ENCODE data around the gene NPAS2.

The NPAS2 gene

DNA sequence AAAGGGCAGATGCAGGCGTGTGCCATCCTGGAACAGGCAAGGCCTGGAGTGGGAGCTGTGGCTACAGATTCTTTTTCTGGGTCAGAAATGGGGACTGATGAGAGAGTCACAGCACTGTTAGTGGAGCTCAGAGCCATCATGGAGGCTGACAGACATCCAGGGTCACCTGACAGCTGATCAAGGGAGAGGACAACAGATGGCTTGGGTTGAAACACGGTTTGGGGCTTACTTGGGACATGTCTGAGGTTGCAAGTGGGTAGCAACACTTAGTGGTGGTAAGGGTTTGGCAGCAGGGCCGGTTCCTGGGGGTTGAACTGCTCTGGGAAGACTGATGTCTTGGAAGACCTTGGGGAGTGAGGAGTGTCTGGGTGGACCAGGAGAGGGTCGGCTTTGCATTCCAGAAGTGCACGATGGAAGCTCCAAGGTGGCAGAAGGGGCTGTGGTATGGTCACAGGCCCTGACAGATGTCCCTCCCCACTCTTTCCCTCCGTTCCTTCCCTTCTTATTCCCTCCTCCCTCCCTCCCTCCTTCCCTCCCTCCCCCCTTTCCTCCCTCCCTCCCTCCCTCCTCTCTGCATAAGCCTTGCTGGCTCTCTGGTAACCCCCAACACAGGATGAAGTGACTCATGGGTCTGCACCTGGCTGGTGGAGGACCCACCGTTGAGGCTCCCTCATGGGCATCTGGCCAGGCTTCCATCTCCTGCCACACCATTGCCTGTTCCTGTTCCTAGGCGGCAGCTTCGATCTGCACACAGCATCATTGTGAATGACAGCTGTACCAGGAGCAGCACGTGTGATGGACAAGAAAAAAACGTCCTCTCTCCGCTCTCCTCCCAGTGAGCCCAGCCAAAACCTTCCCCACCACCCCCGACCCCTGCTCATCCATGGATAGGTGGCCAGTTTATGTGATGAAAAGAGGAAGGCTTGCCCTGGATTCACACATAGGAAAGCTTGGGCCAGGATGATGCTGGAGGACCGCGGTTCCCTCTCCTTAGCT lies 118.4 kb downstream of the NPAS2 start:
- in situ Hi-C loops (cut with MboI; ENCODE audit: low sequenced_read_pairs): no loop called here

DNA sequence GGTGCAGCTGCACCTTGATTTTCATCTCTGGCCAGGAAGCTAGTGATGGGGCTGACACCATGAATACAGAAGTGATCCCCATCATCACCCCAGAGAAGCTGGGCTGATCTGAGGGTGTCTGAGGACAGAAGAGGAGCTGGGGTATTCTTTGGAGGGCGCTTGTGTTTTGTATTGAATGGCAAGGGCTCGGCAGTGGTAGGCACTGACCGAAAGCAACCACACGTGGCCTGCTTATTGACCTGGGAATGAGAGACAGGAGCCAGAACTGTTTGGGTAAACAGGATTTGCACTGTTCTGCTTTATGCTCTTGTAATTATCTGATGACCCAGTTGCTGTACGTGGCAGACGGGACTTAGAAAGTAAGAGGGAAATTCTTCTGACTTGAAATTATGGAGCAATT lies 119.5 kb downstream of the NPAS2 start:
- in situ Hi-C loops (cut with MboI; ENCODE audit: low sequenced_read_pairs): no loop called here

DNA sequence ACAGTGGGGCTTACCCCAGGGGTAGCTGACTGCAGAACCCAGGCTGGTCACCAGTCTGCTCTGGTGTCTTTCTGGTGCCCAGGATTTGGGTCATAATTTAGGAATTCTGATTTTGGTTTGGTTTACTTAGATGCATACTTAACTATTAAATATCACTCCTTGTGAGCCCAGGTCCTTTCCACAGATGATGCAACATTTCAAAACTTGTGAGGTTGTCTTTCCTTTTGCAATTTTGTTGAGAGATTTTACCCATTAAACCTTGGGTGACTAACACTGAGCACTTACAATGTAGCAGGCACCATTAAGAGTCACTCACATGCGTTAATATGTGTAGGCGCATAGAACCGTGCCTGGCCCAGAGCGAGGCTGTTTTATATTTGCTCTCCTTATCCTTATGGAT lies 120.3 kb downstream of the NPAS2 start:
- in situ Hi-C loops (cut with MboI; ENCODE audit: low sequenced_read_pairs): no loop called here

- in situ Hi-C loops (cut with MboI; ENCODE audit: low sequenced_read_pairs): no loop called here
Observed at GRCh38 chr2:100940766-100941645, 121.1 kb downstream of the NPAS2 start.

DNA sequence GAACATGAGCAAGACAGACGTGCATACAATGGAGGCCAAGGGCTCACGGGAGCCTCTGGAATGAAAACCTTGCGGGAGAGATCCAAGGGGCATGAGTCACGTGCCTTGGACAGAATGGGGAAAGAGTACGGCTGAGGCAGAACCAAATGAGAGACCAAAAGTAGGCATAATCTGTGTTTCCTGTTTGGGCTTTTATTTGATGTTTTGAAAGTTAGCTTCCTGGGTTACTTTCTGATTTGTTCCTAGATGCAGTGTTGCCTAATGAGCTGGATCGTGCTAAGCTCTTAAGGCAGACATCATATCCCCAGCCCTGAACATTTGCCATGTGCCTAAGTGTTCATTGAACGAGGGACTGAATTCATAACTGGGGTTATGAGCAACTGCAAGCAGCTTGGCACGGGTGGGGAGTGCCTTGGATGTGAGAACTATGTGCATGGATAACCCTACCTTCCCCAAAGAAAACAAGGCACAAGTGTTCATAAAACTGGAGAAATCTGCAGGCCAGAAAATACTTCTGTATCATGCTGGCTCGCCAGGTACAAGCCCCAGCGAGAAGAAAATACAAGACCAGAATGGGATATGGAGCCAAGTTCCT lies 121.8 kb downstream of the NPAS2 start:
- in situ Hi-C loops (cut with MboI; ENCODE audit: low sequenced_read_pairs): no loop called here

GRCh38 chr2:100944617-100945432 lies 124.9 kb downstream of the NPAS2 start:
- in situ Hi-C loops (cut with MboI; ENCODE audit: low sequenced_read_pairs): no loop called here

DNA sequence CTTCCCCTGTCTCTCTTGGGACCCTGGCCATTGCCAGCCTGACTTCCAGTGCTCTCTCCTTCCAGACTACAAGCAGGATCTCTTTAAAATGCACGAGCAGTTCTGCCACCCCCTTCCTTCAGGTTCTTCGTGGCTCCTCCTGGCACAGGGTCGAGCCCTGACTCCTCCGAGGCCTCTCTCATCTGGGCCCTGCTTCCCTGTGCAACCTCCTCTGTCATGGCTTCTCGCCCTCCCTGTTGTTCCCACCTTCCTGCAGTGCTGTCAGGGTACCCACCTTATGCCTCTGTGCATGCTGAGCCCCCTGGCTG lies 125.4 kb downstream of the NPAS2 start:
- in situ Hi-C loops (cut with MboI; ENCODE audit: low sequenced_read_pairs): no loop called here

DNA sequence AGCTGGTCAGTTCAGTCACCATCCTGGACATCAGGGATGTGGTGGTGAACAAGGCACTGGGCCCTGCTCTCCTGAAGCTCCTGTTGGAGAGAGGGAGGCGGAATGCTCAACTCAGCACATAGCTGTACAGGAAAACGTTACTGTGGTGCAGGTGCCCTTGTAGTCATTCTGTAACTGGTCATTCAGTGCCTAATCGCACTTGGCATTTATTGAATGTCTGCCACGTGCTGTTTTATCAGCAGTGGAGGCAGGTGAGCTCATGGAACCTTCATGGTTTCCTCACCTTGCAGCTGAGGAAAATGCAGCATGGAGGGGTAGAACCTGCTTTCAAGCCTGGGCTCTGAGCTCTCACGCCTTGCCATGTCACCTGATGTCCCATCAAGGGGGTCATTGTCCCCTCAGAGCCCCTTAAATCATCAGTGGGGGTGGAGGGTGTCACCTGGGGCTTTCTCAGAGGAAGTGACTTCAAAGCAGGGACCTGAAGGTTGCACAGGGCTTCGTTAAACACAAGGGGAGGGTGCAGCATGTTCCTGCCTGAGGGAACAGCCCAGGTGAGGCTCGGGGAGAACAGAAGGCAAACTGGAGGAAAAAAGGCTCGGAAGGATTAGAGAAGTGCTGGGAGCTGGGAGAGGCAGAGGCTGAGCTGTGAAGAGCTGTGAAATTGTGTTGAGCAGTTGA lies 126.1 kb downstream of the NPAS2 start:
- in situ Hi-C loops (cut with MboI; ENCODE audit: low sequenced_read_pairs): no loop called here

DNA sequence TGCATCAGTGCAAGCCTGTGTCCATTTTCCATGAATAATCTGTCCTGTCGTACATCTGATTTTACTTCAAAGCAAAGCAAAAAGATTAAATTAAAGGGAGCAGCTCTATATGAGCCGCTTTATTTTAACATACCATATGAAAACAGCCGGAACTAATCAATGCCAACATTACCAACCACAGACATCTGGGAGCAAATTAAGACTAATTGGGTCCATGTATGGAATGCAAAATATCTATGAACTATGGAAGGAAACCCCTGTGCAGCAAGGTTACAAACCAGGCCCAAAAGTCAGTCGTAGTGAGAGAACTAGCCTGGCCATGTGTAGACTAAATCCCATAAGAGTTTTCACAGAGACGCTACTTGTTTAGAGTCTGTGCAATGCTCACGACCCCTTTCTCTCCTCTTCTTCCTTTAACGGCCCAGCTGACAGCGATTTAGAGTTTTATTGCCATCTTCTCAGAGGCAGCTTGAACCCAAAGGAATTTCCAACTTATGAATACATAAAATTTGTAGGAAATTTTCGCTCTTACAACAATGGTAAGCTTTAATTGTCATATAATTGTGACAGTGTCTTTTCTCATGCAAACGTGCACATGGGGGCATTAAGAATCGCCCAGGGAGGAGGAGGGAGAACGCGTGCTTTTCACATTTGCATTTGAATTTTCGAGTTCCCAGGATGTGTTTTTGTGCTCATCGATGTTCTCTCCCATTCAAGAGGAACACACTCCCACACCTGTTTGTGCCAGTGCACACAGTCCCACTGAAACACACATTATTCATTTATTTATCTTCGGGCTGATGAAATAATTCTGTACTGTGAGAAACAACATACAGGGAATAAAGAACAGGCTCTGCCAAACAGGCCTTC lies 129.2 kb downstream of the NPAS2 start:
- in situ Hi-C loops (cut with MboI; ENCODE audit: low sequenced_read_pairs): no loop called here

DNA sequence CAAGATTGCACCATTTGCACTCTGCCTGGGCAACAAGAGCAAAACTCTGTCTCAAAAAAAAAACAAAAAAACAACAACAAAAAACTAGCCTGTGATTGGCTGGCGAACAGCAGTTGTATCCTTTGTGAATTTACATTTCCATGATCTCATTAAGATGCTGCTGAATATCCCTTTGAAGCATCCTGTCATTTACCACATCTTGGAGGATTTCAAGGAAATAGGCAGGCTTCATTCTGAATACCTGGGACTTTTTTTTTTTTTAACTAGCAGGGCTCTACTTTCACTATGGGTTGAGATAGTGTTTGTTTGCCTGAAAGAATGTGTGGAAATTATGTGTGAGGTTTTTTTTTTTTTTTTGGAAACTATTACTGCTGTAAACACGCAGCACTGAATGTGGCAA lies 132.6 kb downstream of the NPAS2 start:
- in situ Hi-C loops (cut with MboI; ENCODE audit: low sequenced_read_pairs): no loop called here

DNA sequence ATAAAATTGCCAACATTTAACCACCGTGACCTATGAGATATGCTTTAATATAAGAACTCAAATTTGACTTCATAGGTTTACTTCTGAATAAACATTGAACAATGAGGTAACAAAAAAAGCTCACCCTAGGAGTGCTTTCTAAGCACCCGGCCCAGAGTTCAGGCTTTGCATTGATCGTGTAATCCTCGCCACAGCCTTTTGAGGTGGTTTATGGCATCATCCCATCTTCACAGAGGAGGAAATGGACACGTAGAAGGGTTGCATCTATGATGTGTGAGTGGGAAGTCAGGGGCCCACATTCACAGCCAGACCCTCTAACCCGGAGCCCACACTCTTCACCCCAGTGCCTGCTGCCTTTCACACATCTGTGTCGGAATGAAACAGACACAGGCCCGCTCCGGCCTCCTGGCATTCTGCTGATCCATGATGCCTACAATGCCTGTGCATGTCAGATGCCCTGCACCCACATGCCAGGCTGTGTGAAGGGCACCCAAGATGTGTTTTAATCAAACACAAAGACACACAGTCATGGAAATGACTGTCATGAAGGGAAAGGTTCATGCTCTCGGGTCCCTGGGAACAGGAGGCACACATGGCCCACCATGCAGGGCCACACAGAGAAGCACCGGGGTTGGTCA lies 133.6 kb downstream of the NPAS2 start:
- in situ Hi-C loops (cut with MboI; ENCODE audit: low sequenced_read_pairs): no loop called here

DNA sequence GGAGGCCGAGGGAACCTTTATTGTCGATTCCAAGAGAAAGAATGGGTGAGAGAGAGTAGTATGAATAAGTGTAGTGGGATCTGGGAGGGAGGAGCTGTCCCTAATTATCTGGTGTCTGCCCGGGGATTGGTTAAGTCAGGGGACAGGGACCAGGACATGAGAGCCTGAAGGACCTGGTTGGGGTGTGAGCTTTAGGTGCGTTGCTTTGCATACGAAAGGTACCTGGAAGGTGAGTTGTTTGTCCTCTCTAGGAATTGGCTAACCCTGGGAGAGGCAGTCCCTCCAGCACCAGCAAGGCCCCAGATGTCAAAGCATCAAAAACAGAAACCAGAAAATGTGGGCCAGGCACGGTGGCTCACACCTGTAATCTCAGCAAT lies 134.1 kb downstream of the NPAS2 start:
- in situ Hi-C loops (cut with MboI; ENCODE audit: low sequenced_read_pairs): no loop called here

GRCh38 chr2:100955226-100955625 lies 135.3 kb downstream of the NPAS2 start:
- in situ Hi-C loops (cut with MboI; ENCODE audit: low sequenced_read_pairs): no loop called here

DNA sequence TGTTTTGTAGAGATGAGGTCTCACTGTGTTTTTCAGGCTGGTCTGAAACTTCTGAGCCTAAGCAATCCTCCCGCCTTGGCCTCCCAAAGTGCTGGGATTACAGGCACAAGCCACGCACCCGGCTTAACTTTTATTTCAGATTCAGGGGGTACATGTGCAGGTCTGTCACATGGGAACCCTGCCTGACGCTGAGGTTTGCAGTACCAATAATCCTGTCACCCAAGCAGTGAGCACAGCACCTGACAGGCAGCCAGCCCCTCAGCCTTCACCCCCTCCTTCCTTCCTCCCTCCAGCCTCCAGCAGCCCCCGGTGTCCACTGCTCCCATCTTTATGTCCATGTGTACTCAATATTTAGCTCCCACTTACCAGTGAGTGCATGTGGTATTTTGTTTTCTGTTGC lies 136.1 kb downstream of the NPAS2 start:
- in situ Hi-C loops (cut with MboI; ENCODE audit: low sequenced_read_pairs): no loop called here

- in situ Hi-C loops (cut with MboI; ENCODE audit: low sequenced_read_pairs): no loop called here
Observed at GRCh38 chr2:100957996-100958653, 138.2 kb downstream of the NPAS2 start.

GRCh38 chr2:100959225-100959880 lies 139.4 kb downstream of the NPAS2 start:
- in situ Hi-C loops (cut with MboI; ENCODE audit: low sequenced_read_pairs): no loop called here

- in situ Hi-C loops (cut with MboI; ENCODE audit: low sequenced_read_pairs): no loop called here
Observed at GRCh38 chr2:100960688-100961087, 140.7 kb downstream of the NPAS2 start.

Data from HL-60/S4 treated with retinoic acid at 250 ng/mL for 4 days and 3 days (cell line).